GM23338 (cell line): ENCODE data around the gene ICAM4. TPM values are rescaled to one million over a fixed set of nuclear protein-coding genes. Genes with fewer than 3 reads are reported as not detected.
A peak's percentile ranks its signal among the peaks of the same experiment; 100 is the strongest.

Experiments
- ATAC-seq: fragments of 200-7000 bp; cut with Tn5 transposase; 3 replicates; pipeline ENCODE4 v1.9.1; 2020
- DNase-seq: peaks from one replicate; pipeline ENCODE4 v3.0.0-alpha.2; 2015; ENCODE audit warnings: low spot score
- H2AFZ ChIP-seq: fragments of 200-600 bp; sonication (generic); 2 replicates; pipeline ENCODE4 v1.8.0; 2016; ENCODE audit warnings: antibody characterized with exemption, mild to moderate bottlenecking, moderate library complexity
- H3F3A ChIP-seq: fragments of 200-600 bp; sonication (generic); replicated peaks from 2 replicates; pipeline ENCODE4 v1.8.0; 2017; ENCODE audit warnings: antibody characterized with exemption, mixed run types, low read depth
- H3K27ac ChIP-seq: fragments of 200-600 bp; sonication (generic); 2 replicates; pipeline ENCODE4 v1.6.1; 2016; ENCODE audit warnings: low read depth
- H3K27me3 ChIP-seq: fragments of 200-600 bp; sonication (generic); 2 replicates; pipeline ENCODE4 v1.8.0; 2016; ENCODE audit warnings: mild to moderate bottlenecking, mixed run types, moderate library complexity; ENCODE audit not compliant: insufficient read depth
- H3K36me3 ChIP-seq: fragments of 200-600 bp; sonication (generic); 2 replicates; pipeline ENCODE4 v1.8.0; 2016; ENCODE audit warnings: mild to moderate bottlenecking; ENCODE audit not compliant: insufficient read depth
- H3K4me1 ChIP-seq: fragments of 200-600 bp; sonication (generic); 2 replicates; pipeline ENCODE4 v1.8.0; 2016; ENCODE audit warnings: mild to moderate bottlenecking, moderate library complexity; ENCODE audit not compliant: insufficient read depth
- H3K4me2 ChIP-seq: fragments of 200-600 bp; sonication (generic); 2 replicates; pipeline ENCODE4 v1.7.1; 2017; ENCODE audit warnings: mixed run types
- H3K4me3 ChIP-seq: fragments of 200-600 bp; sonication (generic); 2 replicates; pipeline ENCODE4 v1.6.1; 2016; ENCODE audit warnings: mixed run types
- H3K79me2 ChIP-seq: fragments of 200-600 bp; sonication (generic); replicated peaks from 2 replicates; pipeline ENCODE4 v1.8.0; 2017; ENCODE audit warnings: mild to moderate bottlenecking; ENCODE audit not compliant: insufficient read depth
- H3K9me2 ChIP-seq: fragments of 200-600 bp; sonication (generic); 2 replicates; pipeline ENCODE4 v1.8.0; 2017; ENCODE audit not compliant: insufficient read depth
- H4K20me1 ChIP-seq: fragments of 200-600 bp; sonication (generic); replicated peaks from 2 replicates; pipeline ENCODE4 v1.8.0; 2017; ENCODE audit warnings: mild to moderate bottlenecking; ENCODE audit not compliant: insufficient read depth
- H3K27ac Mint-ChIP-seq: 2 replicates; pipeline ENCODE4 v1.8.0; 2020; ENCODE audit warnings: inconsistent platforms, mild to moderate bottlenecking, moderate library complexity, mixed read lengths
- H3K27me3 Mint-ChIP-seq: 3 replicates; pipeline ENCODE4 v1.8.0; 2022; ENCODE audit warnings: low read depth, mild to moderate bottlenecking, moderate library complexity, mixed read lengths, inconsistent platforms; ENCODE audit not compliant: insufficient read depth, poor library complexity
- H3K36me3 Mint-ChIP-seq: 3 replicates; pipeline ENCODE4 v1.8.0; 2021; ENCODE audit warnings: low read depth, mild to moderate bottlenecking, inconsistent platforms, moderate library complexity, mixed read lengths
- H3K4me1 Mint-ChIP-seq: 3 replicates; pipeline ENCODE4 v1.8.0; 2020; ENCODE audit warnings: mild to moderate bottlenecking, inconsistent platforms, mixed read lengths
- H3K4me3 Mint-ChIP-seq: 3 replicates; pipeline ENCODE4 v1.8.0; 2021; ENCODE audit warnings: moderate library complexity, mild to moderate bottlenecking, inconsistent platforms, mixed read lengths
- H3K9me3 Mint-ChIP-seq: 3 replicates; pipeline ENCODE4 v1.8.0; 2020; ENCODE audit warnings: moderate library complexity, mild to moderate bottlenecking, inconsistent platforms, mixed read lengths
- EZH2 ChIP-seq: fragments of 200-600 bp; sonication (generic); IDR thresholded peaks from one replicate; pipeline ENCODE4 v1.8.0; 2017; ENCODE audit warnings: antibody characterized with exemption, mild to moderate bottlenecking, low read depth; ENCODE audit not compliant: unreplicated experiment
- NANOG ChIP-seq: IDR thresholded peaks from 2 replicates; pipeline ENCODE4 v1.6.1; 2016; ENCODE audit warnings: antibody characterized with exemption, borderline replicate concordance
- REST ChIP-seq: IDR thresholded peaks from one replicate; pipeline ENCODE4 v1.6.1; 2018; ENCODE audit warnings: antibody characterized with exemption; ENCODE audit not compliant: unreplicated experiment
- ZNF331 ChIP-seq: fragments of 250-450 bp; sonication (Bioruptor Pico); IDR thresholded peaks from 2 replicates; pipeline ENCODE4 v1.5.0; 2020; ENCODE audit warnings: low read depth, mild to moderate bottlenecking, moderate library complexity
- polyA plus RNA-seq: library from polyadenylated mRNA; unstranded; fragments of >200 nt; fragmentation: Nextera tagmentation; extraction: Ambion mirVana; gene quantifications from 2 replicates; pipeline ENCODE4 v1.2.1, GENCODE V29; 2016
- total RNA-seq: library from RNA; depleted of rRNA; stranded (reverse); fragments of >200 nt; shearing (Covaris generic); gene quantifications from 2 replicates; pipeline ENCODE4 v1.2.3, GENCODE V29; 2014
- TF ChIP-seq, protein P1 (sequence below), 2 experiments: fragments of 200-600 bp in 1 of 2; sonication (generic) in 1 of 2; conservative IDR thresholded peaks; 2 replicates each; pipeline versions ENCODE4 v1.5.1 to v1.6.1; 2016 to 2017; ENCODE audit warnings: antibody characterized with exemption in 2 of 2, low read depth in 2 of 2, mild to moderate bottlenecking in 2 of 2, moderate library complexity in 1 of 2

The ICAM4 gene
- total and polyA plus RNA-seq, 2 experiments from 2014 or later = 0.81 to 1.0 TPM

- Histone ChIP-seq H3K27me3 (peaks cover 100% of the 10 kb centered on the region), H3K4me3 (peak overlapping the region; percentile 65), H4K20me1 (no peaks in the 10 kb centered on the region; the same call in 1 of the 2 replicates), H3K36me3 (no peaks in the 10 kb centered on the region), H2AFZ (peak overlapping the region; percentile 83), H3K79me2 (no peaks in the 10 kb centered on the region), H3F3A (peaks cover 27% of the 10 kb centered on the region; the same call in 1 of the 2 replicates), H3K9me2 (no peaks in the 10 kb centered on the region), H3K27ac (no peak overlapping the region), H3K4me2 (peak overlapping the region; percentile 83), H3K4me1 (peaks cover 17% of the 10 kb centered on the region)
- H3K27me3 Mint-ChIP-seq = peaks cover 95% of the 10 kb centered on the region
- H3K9me3 Mint-ChIP-seq = 0 out of 3 replicates have a peak, but pooled peaks cover under 1% of the 10 kb centered on the region
- H3K4me1 Mint-ChIP-seq = peaks cover 32% of the 10 kb centered on the region
- ATAC-seq (peak; percentile 0), DNase-seq (peak; percentile 65)
- H3K36me3 Mint-ChIP-seq = no peaks in the 10 kb centered on the region
- peak; percentile 55 for TF ChIP-seq EZH2
- TF ChIP-seq ZNF331 (CRISPR knock-in tag) = no peak
- H3K27ac Mint-ChIP-seq = no peak overlapping the region
- peak overlapping the region; percentile 77 for H3K4me3 Mint-ChIP-seq
These were observed 6.3 kb downstream of the ICAM4 start for GRCh38 chr19:10292789-10293636.

GRCh38 chr19:10293637-10294367, 7.0 kb downstream of the ICAM4 start:
- no peaks in the 10 kb centered on the region for H3K79me2 ChIP-seq
- H3K9me2 ChIP-seq = no peaks in the 10 kb centered on the region
- H2AFZ ChIP-seq = no peak overlapping the region
- peaks cover 28% of the 10 kb centered on the region for H3K4me1 Mint-ChIP-seq
- no peak overlapping the region for H3K27ac Mint-ChIP-seq
- peaks cover 93% of the 10 kb centered on the region for H3K27me3 ChIP-seq
- H3K9me3 Mint-ChIP-seq = no peaks in the 10 kb centered on the region
- TF ChIP-seq, protein P1, sequence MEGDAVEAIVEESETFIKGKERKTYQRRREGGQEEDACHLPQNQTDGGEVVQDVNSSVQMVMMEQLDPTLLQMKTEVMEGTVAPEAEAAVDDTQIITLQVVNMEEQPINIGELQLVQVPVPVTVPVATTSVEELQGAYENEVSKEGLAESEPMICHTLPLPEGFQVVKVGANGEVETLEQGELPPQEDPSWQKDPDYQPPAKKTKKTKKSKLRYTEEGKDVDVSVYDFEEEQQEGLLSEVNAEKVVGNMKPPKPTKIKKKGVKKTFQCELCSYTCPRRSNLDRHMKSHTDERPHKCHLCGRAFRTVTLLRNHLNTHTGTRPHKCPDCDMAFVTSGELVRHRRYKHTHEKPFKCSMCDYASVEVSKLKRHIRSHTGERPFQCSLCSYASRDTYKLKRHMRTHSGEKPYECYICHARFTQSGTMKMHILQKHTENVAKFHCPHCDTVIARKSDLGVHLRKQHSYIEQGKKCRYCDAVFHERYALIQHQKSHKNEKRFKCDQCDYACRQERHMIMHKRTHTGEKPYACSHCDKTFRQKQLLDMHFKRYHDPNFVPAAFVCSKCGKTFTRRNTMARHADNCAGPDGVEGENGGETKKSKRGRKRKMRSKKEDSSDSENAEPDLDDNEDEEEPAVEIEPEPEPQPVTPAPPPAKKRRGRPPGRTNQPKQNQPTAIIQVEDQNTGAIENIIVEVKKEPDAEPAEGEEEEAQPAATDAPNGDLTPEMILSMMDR (conservative IDR thresholded peaks at IDR 0.05; ENCODE audit: low read depth in 2 of 2) = no peak
- TF ChIP-seq REST (no peak), NANOG (no peak)
- peaks cover 89% of the 10 kb centered on the region for H3K27me3 Mint-ChIP-seq
- no peak overlapping the region for H3K4me2 ChIP-seq
- H3K36me3 ChIP-seq = no peaks in the 10 kb centered on the region
- H3K27ac ChIP-seq = no peak overlapping the region
- H3K4me3 ChIP-seq = no peak overlapping the region
- H3F3A ChIP-seq = peaks cover 26% of the 10 kb centered on the region; the same call in 1 of the 2 replicates
- ATAC-seq (no peak), DNase-seq (peak; percentile 41)
- peaks cover 13% of the 10 kb centered on the region for H3K4me1 ChIP-seq
- no peak overlapping the region for H3K4me3 Mint-ChIP-seq
- no peaks in the 10 kb centered on the region for H3K36me3 Mint-ChIP-seq
- H4K20me1 ChIP-seq = no peaks in the 10 kb centered on the region
